HepG2 (cell line): ENCODE data around the gene FAM89B. TPM values are rescaled to one million over a fixed set of nuclear protein-coding genes. Genes with fewer than 3 reads are reported as not detected.

Source experiments
- ASH2L ChIP-seq: fragments of 300-600, 200-600 bp; sonication (generic); IDR thresholded peaks from 2 replicates; pipeline ENCODE4 v1.7.0; 2017; ENCODE audit warnings: low read depth, mild to moderate bottlenecking, moderate library complexity, mixed read lengths, low read length; ENCODE audit not compliant: insufficient read length
- CBX2 ChIP-seq, 2 experiments: fragments of 200-600 bp in 1 of 2; sonication (generic); formaldehyde crosslinking in 1 of 2; IDR thresholded peaks; 2 replicates each; pipeline versions ENCODE4 v1.7.0 to v1.8.1; 2018 to 2022; ENCODE audit warnings: low read depth in 2 of 2, low read length in 1 of 2, mild to moderate bottlenecking in 1 of 2, missing genetic modification reagents in 1 of 2
- CBX5 ChIP-seq: sonication (generic); formaldehyde crosslinking; IDR thresholded peaks from 2 replicates; pipeline ENCODE4 v1.4.0; 2020; ENCODE audit warnings: missing genetic modification reagents, borderline replicate concordance
- HOXA3 ChIP-seq: sonication (generic); formaldehyde crosslinking; IDR thresholded peaks from 2 replicates; pipeline ENCODE4 v1.5.0; 2020; ENCODE audit warnings: missing genetic modification reagents
- IRX3 ChIP-seq: sonication (generic); formaldehyde crosslinking; IDR thresholded peaks from 2 replicates; pipeline ENCODE4 v1.8.1; 2023; ENCODE audit warnings: mild to moderate bottlenecking, low read depth, missing genetic modification reagents, borderline replicate concordance
- KLF16 ChIP-seq, 2 experiments: sonication (generic) in 1 of 2; formaldehyde crosslinking in 1 of 2; IDR thresholded peaks; 2 replicates each; pipeline versions ENCODE4 v1.6.1 to v1.8.0; 2016 to 2023; ENCODE audit warnings: missing genetic modification reagents in 2 of 2, missing compliant biosample characterization in 1 of 2
- MTF2 ChIP-seq: sonication (generic); formaldehyde crosslinking; IDR thresholded peaks from 2 replicates; pipeline ENCODE4 v1.5.0; 2020; ENCODE audit warnings: missing genetic modification reagents, borderline replicate concordance
- NCOR1 ChIP-seq: fragments of 200-600 bp; sonication (generic); IDR thresholded peaks from 2 replicates; pipeline ENCODE4 v1.7.0; 2017; ENCODE audit warnings: antibody characterized with exemption, low read length, borderline replicate concordance
- POLR2A ChIP-seq, 2 experiments: IDR thresholded peaks; 2 replicates each; pipeline ENCODE4 v1.6.1; 2011; ENCODE audit warnings: low read depth in 2 of 2, low read length in 2 of 2, mild to moderate bottlenecking in 1 of 2, moderate library complexity in 1 of 2; ENCODE audit not compliant: insufficient read depth in 1 of 2
- PTBP1 ChIP-seq: fragments of 200-400 bp; formaldehyde crosslinking; IDR thresholded peaks from 2 replicates; pipeline ENCODE4 v1.6.1; 2018; ENCODE audit warnings: low read length, low read depth; ENCODE audit not compliant: poor library complexity, severe bottlenecking
- SMYD3 ChIP-seq: sonication (generic); formaldehyde crosslinking; IDR thresholded peaks from 2 replicates; pipeline ENCODE4 v1.8.1; 2023; ENCODE audit warnings: mild to moderate bottlenecking, missing genetic modification reagents
- SP1 ChIP-seq, 2 experiments: fragments of 450-650 bp in 1 of 2; sonication (generic) in 1 of 2; formaldehyde crosslinking in 1 of 2; IDR thresholded peaks; 2 replicates each; pipeline versions ENCODE4 v1.4.0 to v1.6.1; 2016 to 2020; ENCODE audit warnings: missing genetic modification reagents in 1 of 2
- ZNF143 ChIP-seq: sonication (generic); formaldehyde crosslinking; IDR thresholded peaks from 2 replicates; pipeline ENCODE4 v1.4.0; 2020; ENCODE audit warnings: missing genetic modification reagents
- ZNF207 ChIP-seq: fragments of 450-650 bp; IDR thresholded peaks from 2 replicates; pipeline ENCODE4 v1.6.1; 2016; ENCODE audit warnings: antibody characterized with exemption, borderline replicate concordance
- ZNF343 ChIP-seq: sonication (generic); formaldehyde crosslinking; IDR thresholded peaks from 2 replicates; pipeline ENCODE4 v1.4.0; 2020; ENCODE audit warnings: mild to moderate bottlenecking, missing genetic modification reagents
- ZNF614 ChIP-seq: IDR thresholded peaks from 2 replicates; pipeline ENCODE4 v1.6.1; 2018; ENCODE audit warnings: missing biosample characterization, missing genetic modification reagents, inconsistent platforms, borderline replicate concordance
- ZNF660 ChIP-seq: sonication (generic); formaldehyde crosslinking; IDR thresholded peaks from 2 replicates; pipeline ENCODE4 v1.5.1; 2020; ENCODE audit warnings: mild to moderate bottlenecking, low read depth, missing genetic modification reagents, borderline replicate concordance
- ZSCAN9 ChIP-seq: IDR thresholded peaks from 2 replicates; pipeline ENCODE4 v1.6.1; 2016; ENCODE audit warnings: borderline replicate concordance
- polyA plus RNA-seq, 8 experiments: library from polyadenylated mRNA; depleted of rRNA in 3 of 8; stranded (reverse) in 7 of 8; unstranded in 1 of 8; fragments of >200 nt; fragmentation: Illumina TruSeq in 4 of 8; extraction: Trizol in 4 of 8; gene quantifications; 2 replicates each; pipeline versions ENCODE4 v1.2.1 to v1.2.3, GENCODE V29; 2011 to 2016; ENCODE audit warnings: low read depth in 4 of 8, missing spikeins in 1 of 8, mixed read lengths in 1 of 8; ENCODE audit not compliant: insufficient read depth in 1 of 8
- total RNA-seq, 5 experiments: library from RNA; depleted of rRNA; stranded (reverse); fragments of >200 nt; fragmentation: Illumina TruSeq; extraction: Trizol; gene quantifications; 2 replicates each; pipeline ENCODE4 v1.2.3, GENCODE V29; 2016; ENCODE audit warnings: low read depth in 1 of 5
- TF ChIP-seq, protein P1 (sequence below): sonication (generic); formaldehyde crosslinking; IDR thresholded peaks from 2 replicates; pipeline ENCODE4 v1.5.0; 2020; ENCODE audit warnings: mild to moderate bottlenecking, missing genetic modification reagents, borderline replicate concordance
- TF ChIP-seq, protein P2 (sequence below): sonication (generic); formaldehyde crosslinking; conservative IDR thresholded peaks from 2 replicates; pipeline ENCODE4 v1.8.0; 2022; ENCODE audit warnings: low read depth, missing genetic modification reagents
- TF ChIP-seq, protein P3 (sequence below): sonication (generic); formaldehyde crosslinking; IDR thresholded peaks from 2 replicates; pipeline ENCODE4 v1.5.1; 2020; ENCODE audit warnings: mild to moderate bottlenecking, missing genetic modification reagents, moderate library complexity

Gene FAM89B
- total and polyA plus RNA-seq, 2 of the 13 experiments (the other 11 are each of a cell fraction or from before 2014, with no cell fraction given), result 5.7 to 8.0 TPM

DNA sequence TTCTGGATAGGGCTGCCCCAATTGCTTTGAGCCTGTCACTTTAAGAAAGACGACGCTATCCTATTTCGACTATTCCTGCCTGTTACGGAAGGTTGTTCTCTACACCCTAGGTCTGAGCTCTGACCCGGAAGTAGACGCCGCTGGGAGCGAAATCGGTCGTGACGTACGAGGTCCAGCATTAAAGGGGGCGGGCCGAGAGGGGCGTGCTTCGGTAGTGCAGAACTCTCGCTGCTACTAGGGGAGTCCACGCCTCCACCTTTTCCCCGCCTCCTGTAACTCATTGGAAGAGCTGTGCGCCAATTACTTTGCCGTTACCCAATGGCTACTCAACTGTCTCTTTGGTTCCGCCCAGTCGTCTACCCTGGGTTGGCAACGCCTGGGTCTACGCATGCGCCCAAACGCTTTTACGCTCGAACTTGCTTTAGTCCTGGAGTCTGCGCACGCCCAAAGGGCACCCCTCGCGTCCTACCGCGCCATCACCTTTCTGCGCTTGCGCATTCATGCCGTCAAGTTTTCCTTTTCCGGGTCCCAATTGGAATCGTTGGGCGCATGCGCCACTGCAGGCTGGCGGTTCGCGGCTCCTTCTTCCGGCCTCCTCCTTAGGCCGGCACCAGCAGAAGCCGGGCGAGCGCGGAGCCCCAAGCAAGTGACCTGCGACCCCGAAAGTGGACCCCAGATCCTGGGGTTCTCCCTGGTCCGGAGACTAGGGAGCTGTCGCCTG, 43.1 kb downstream of the FAM89B start, which contains the start of gene PCNX3 (continued):
- TF ChIP-seq, protein P1, sequence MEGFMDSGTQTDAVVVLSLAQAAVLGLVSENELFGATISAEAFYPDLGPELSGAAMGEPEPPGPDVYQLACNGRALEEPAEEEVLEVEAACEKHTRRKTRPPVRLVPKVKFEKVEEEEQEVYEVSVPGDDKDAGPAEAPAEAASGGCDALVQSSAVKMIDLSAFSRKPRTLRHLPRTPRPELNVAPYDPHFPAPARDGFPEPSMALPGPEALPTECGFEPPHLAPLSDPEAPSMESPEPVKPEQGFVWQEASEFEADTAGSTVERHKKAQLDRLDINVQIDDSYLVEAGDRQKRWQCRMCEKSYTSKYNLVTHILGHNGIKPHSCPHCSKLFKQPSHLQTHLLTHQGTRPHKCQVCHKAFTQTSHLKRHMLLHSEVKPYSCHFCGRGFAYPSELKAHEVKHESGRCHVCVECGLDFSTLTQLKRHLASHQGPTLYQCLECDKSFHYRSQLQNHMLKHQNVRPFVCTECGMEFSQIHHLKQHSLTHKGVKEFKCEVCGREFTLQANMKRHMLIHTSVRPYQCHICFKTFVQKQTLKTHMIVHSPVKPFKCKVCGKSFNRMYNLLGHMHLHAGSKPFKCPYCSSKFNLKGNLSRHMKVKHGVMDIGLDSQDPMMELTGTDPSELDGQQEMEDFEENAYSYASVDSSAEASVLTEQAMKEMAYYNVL (CRISPR knock-in tag), result no peak
- TF ChIP-seq ZSCAN9 (CRISPR knock-in tag) (no peak; the same call in 1 of the 2 replicates), ZNF143 (CRISPR knock-in tag) (peak; percentile 72), ZNF343 (CRISPR knock-in tag) (no peak), HOXA3 (CRISPR knock-in tag) (peak; percentile 97), SMYD3 (CRISPR knock-in tag) (0 out of 2 replicates have a peak, but pooled peaks have one; percentile 7), PTBP1 (no peak), ZNF207 (no peak), ASH2L (peak; percentile 48), MTF2 (no peak), IRX3 (CRISPR knock-in tag) (no peak), POLR2A (IDR thresholded peaks at IDR 0.05; ENCODE audit: insufficient read depth in 1 of 2, low read depth in 2 of 2, low read length in 2 of 2) (peak in 1 of 2 experiments; percentile 44; a peak in 2 of 4 replicates), NCOR1 (no peak), SP1 (IDR thresholded peaks at IDR 0.05) (peak; percentile 19; the same call in 1 of the 2 replicates), SP1 (CRISPR knock-in tag; IDR thresholded peaks at IDR 0.05) (peak; percentile 76; the same call in 1 of the 2 replicates), CBX5 (no peak), ZNF614 (CRISPR knock-in tag) (peak; percentile 38; the same call in 1 of the 2 replicates), KLF16 (CRISPR knock-in tag; IDR thresholded peaks at IDR 0.05) (no peak; a peak in 1 of 4 replicates), ZNF660 (CRISPR knock-in tag) (no peak), CBX2 (IDR thresholded peaks at IDR 0.05; ENCODE audit: low read depth, low read length) (no peak), CBX2 (CRISPR knock-in tag; IDR thresholded peaks at IDR 0.05; ENCODE audit: low read depth) (no peak)
- TF ChIP-seq, protein P2, sequence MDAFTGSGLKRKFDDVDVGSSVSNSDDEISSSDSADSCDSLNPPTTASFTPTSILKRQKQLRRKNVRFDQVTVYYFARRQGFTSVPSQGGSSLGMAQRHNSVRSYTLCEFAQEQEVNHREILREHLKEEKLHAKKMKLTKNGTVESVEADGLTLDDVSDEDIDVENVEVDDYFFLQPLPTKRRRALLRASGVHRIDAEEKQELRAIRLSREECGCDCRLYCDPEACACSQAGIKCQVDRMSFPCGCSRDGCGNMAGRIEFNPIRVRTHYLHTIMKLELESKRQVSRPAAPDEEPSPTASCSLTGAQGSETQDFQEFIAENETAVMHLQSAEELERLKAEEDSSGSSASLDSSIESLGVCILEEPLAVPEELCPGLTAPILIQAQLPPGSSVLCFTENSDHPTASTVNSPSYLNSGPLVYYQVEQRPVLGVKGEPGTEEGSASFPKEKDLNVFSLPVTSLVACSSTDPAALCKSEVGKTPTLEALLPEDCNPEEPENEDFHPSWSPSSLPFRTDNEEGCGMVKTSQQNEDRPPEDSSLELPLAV (CRISPR knock-in tag), result no peak
- TF ChIP-seq, protein P3, sequence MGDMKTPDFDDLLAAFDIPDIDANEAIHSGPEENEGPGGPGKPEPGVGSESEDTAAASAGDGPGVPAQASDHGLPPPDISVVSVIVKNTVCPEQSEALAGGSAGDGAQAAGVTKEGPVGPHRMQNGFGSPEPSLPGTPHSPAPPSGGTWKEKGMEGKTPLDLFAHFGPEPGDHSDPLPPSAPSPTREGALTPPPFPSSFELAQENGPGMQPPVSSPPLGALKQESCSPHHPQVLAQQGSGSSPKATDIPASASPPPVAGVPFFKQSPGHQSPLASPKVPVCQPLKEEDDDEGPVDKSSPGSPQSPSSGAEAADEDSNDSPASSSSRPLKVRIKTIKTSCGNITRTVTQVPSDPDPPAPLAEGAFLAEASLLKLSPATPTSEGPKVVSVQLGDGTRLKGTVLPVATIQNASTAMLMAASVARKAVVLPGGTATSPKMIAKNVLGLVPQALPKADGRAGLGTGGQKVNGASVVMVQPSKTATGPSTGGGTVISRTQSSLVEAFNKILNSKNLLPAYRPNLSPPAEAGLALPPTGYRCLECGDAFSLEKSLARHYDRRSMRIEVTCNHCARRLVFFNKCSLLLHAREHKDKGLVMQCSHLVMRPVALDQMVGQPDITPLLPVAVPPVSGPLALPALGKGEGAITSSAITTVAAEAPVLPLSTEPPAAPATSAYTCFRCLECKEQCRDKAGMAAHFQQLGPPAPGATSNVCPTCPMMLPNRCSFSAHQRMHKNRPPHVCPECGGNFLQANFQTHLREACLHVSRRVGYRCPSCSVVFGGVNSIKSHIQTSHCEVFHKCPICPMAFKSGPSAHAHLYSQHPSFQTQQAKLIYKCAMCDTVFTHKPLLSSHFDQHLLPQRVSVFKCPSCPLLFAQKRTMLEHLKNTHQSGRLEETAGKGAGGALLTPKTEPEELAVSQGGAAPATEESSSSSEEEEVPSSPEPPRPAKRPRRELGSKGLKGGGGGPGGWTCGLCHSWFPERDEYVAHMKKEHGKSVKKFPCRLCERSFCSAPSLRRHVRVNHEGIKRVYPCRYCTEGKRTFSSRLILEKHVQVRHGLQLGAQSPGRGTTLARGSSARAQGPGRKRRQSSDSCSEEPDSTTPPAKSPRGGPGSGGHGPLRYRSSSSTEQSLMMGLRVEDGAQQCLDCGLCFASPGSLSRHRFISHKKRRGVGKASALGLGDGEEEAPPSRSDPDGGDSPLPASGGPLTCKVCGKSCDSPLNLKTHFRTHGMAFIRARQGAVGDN, result peak; percentile 55; the same call in 1 of the 2 replicates
